ENCODE measurements around the gene NUDCD2. TPM values are rescaled to one million over a fixed set of nuclear protein-coding genes. Genes with fewer than 3 reads are reported as not detected.
"Not testable (repeated sequence)": the region's sequence is repeated elsewhere in the genome, so short reads cannot be mapped to it uniquely, and the experiment has no call there.

Gene NUDCD2
- total and polyA plus RNA-seq, 4 donors: 3.8 to 25.0 (median 11.6) TPM

- 82 to 86% methylated on average over 4 of the region's 4 CpGs for WGBS, 2 donors
- H3K9ac ChIP-seq (ENCODE audit: insufficient read depth in 1 of 2, low read length in 2 of 2): no peak overlapping the region
- no peaks in the 10 kb centered on the region for H3K27me3 ChIP-seq (ENCODE audit: control insufficient read depth in 3 of 3, insufficient read depth in 3 of 3, low read length in 2 of 3)
- H3K4me3 ChIP-seq: no peak overlapping the region
- peak in 1 of 3 donors; percentile 13 for DNase-seq
- H3K27ac ChIP-seq (ENCODE audit: low read depth in 1 of 2, low read length in 1 of 2): peak overlapping the region in 1 of 2 donors; percentile 70
- TF ChIP-seq CTCF (IDR thresholded peaks at IDR 0.05; ENCODE audit: control extremely low read depth, extremely low read depth): no peak
- H3K4me1 ChIP-seq (ENCODE audit: control insufficient read depth in 5 of 5, insufficient read depth in 5 of 5, low read length in 5 of 5): peaks cover 0 to 19% (median 12%) of the 10 kb centered on the region in 5 donors
- ATAC-seq (ENCODE audit: insufficient read depth, low FRiP score): no peak
- no peaks in the 10 kb centered on the region for H3K9me3 ChIP-seq (ENCODE audit: control insufficient read depth in 4 of 4, insufficient read depth in 3 of 4, low read length in 3 of 4)
- peaks cover 0 to 14% (median under 1%) of the 10 kb centered on the region in 4 donors for H3K36me3 ChIP-seq (ENCODE audit: control insufficient read depth in 4 of 4, insufficient read depth in 4 of 4, low read length in 4 of 4)
Measured at GRCh38 chr5:163436515-163436914, 23.4 kb downstream of the NUDCD2 start.

DNA sequence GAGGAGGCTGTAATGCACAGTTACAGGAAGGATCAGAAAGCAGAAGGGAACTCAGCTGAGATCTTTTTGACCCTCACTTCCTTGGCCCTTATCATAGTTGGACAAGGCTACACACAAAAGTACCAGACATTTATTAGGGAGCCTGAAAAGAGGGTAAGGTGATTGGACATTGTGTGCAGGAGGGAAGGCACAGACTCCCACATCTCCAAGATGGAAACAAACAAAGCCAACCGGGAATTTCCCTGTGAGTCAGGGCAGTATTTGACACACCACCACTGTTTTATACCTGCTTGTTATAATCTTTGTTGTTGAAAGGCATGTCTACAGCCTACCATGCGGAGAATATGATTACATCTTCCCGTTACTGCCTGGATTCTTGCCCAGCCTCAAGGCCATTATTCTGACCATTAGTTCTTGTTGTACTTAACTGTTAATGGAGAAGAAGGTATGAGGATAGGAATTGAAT, 25.5 kb downstream of the NUDCD2 start:
- H3K9ac ChIP-seq (ENCODE audit: insufficient read depth in 1 of 2, low read length in 2 of 2): no peak overlapping the region
- ATAC-seq (ENCODE audit: insufficient read depth, low FRiP score) (no peak), DNase-seq (no peak)
- H3K27me3 ChIP-seq (ENCODE audit: control insufficient read depth in 3 of 3, insufficient read depth in 3 of 3, low read length in 2 of 3): no peaks in the 10 kb centered on the region
- H3K9me3 ChIP-seq (ENCODE audit: control insufficient read depth in 4 of 4, insufficient read depth in 3 of 4, low read length in 3 of 4): no peaks in the 10 kb centered on the region
- WGBS, 2 donors: 51 to 73% methylated on average over 3 of the region's 3 CpGs
- no peak for TF ChIP-seq CTCF (IDR thresholded peaks at IDR 0.05; ENCODE audit: control extremely low read depth, extremely low read depth)
- H3K36me3 ChIP-seq (ENCODE audit: control insufficient read depth in 4 of 4, insufficient read depth in 4 of 4, low read length in 4 of 4): no peaks in the 10 kb centered on the region
- H3K4me1 ChIP-seq (ENCODE audit: control insufficient read depth in 5 of 5, insufficient read depth in 5 of 5, low read length in 5 of 5): peaks cover 0 to 17% (median 6%) of the 10 kb centered on the region in 5 donors
- no peak overlapping the region for H3K4me3 ChIP-seq
- H3K27ac ChIP-seq (ENCODE audit: low read depth in 1 of 2, low read length in 1 of 2): no peak overlapping the region

DNA sequence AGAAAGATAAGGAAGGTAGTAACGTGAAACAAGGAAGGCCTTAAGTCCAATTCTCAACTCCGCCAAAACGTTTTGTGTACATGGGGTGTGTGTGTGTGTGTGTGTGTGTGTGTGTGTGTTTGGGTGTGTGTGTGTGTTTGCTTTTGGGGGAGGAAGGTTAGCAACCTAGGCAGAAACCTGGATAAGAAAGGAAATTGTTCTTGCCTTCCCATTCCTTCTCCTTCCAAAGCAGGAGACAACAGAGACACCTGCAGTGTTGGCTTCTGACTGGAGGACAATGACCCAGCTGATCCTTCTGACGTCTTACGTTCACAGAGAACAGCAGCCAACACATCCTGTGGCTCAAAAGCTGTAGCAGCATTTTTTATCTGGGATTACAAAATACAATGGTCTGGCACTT, 26.6 kb downstream of the NUDCD2 start:
- H3K36me3 ChIP-seq (ENCODE audit: control insufficient read depth in 4 of 4, insufficient read depth in 4 of 4, low read length in 4 of 4): no peaks in the 10 kb centered on the region
- H3K9me3 ChIP-seq (ENCODE audit: control insufficient read depth in 4 of 4, insufficient read depth in 3 of 4, low read length in 3 of 4): no peaks in the 10 kb centered on the region
- H3K4me1 ChIP-seq (ENCODE audit: control insufficient read depth in 5 of 5, insufficient read depth in 5 of 5, low read length in 5 of 5): peaks cover 0 to 7% (median 0%) of the 10 kb centered on the region in 5 donors
- ATAC-seq (ENCODE audit: insufficient read depth, low FRiP score) (no peak), DNase-seq (no peak)
- H3K4me3 ChIP-seq: no peak overlapping the region
- no peak overlapping the region for H3K9ac ChIP-seq (ENCODE audit: insufficient read depth in 1 of 2, low read length in 2 of 2)
- H3K27ac ChIP-seq (ENCODE audit: low read depth in 1 of 2, low read length in 1 of 2): no peak overlapping the region
- H3K27me3 ChIP-seq (ENCODE audit: control insufficient read depth in 3 of 3, insufficient read depth in 3 of 3, low read length in 2 of 3): no peaks in the 10 kb centered on the region
- TF ChIP-seq CTCF (IDR thresholded peaks at IDR 0.05; ENCODE audit: control extremely low read depth, extremely low read depth): no peak
- WGBS, 2 donors: 43 to 52% methylated on average over 5 of the region's 5 CpGs

GRCh38 chr5:163432544-163432943, 27.4 kb downstream of the NUDCD2 start:
- Histone ChIP-seq H3K27me3 (ENCODE audit: control insufficient read depth in 3 of 3, insufficient read depth in 3 of 3, low read length in 2 of 3) (no peaks in the 10 kb centered on the region), H3K4me1 (ENCODE audit: control insufficient read depth in 5 of 5, insufficient read depth in 5 of 5, low read length in 5 of 5) (peaks cover 0 to 7% (median 0%) of the 10 kb centered on the region in 5 donors), H3K9me3 (ENCODE audit: control insufficient read depth in 4 of 4, insufficient read depth in 3 of 4, low read length in 3 of 4) (no peaks in the 10 kb centered on the region), H3K4me3 (no peak overlapping the region), H3K9ac (ENCODE audit: insufficient read depth in 1 of 2, low read length in 2 of 2) (no peak overlapping the region), H3K36me3 (ENCODE audit: control insufficient read depth in 4 of 4, insufficient read depth in 4 of 4, low read length in 4 of 4) (no peaks in the 10 kb centered on the region), H3K27ac (ENCODE audit: low read depth in 1 of 2, low read length in 1 of 2) (no peak overlapping the region)
- ATAC-seq (ENCODE audit: insufficient read depth, low FRiP score) (no peak), DNase-seq (no peak)
- 91 to 98% methylated on average over 1 of the region's 1 CpG for WGBS, 2 donors
- no peak for TF ChIP-seq CTCF (IDR thresholded peaks at IDR 0.05; ENCODE audit: control extremely low read depth, extremely low read depth)

GRCh38 chr5:163426128-163426527, 33.8 kb downstream of the NUDCD2 start:
- H3K36me3 ChIP-seq (ENCODE audit: control insufficient read depth in 4 of 4, insufficient read depth in 4 of 4, low read length in 4 of 4); H3K9me3 ChIP-seq (ENCODE audit: control insufficient read depth in 4 of 4, insufficient read depth in 3 of 4, low read length in 3 of 4); H3K4me1 ChIP-seq (ENCODE audit: control insufficient read depth in 5 of 5, insufficient read depth in 5 of 5, low read length in 5 of 5); H3K9ac ChIP-seq (ENCODE audit: insufficient read depth in 1 of 2, low read length in 2 of 2); H3K4me3 ChIP-seq; H3K27ac ChIP-seq (ENCODE audit: low read depth in 1 of 2, low read length in 1 of 2); H3K27me3 ChIP-seq (ENCODE audit: control insufficient read depth in 3 of 3, insufficient read depth in 3 of 3, low read length in 2 of 3); ATAC-seq (ENCODE audit: insufficient read depth, low FRiP score); DNase-seq: not testable (repeated sequence)
- WGBS, 2 donors: 24 to 28% methylated on average over 4 of the region's 4 CpGs

All from lung (tissue), 12 donors.